K562 (cell line): Measurements from ENCODE around the gene FSTL4. TPM values are rescaled to one million over a fixed set of nuclear protein-coding genes. Genes with fewer than 3 reads are reported as not detected.

Experiments
- ATAC-seq: fragments of 200-7000 bp; cut with Tn5 transposase; 3 replicates; pipeline ENCODE4 v1.9.1; 2020; ENCODE audit warnings: moderate library complexity
- BruUV-seq: library from RNA; stranded (reverse); fragments of 400-500 nt; replicated peaks from 2 replicates; lab custom pipeline; 2021; lab: Mats Ljungman, UMichigan
- CTCF ChIA-PET: fragments of 300-600 bp; formaldehyde crosslinking; extraction: SDS; loops from one replicate; lab custom pipeline; 2021; ENCODE audit warnings: low intra/inter-chr PET ratio; lab: Yijun Ruan, JAX
- POLR2A ChIA-PET: fragments of 300-600, 350-650 bp; sonication (Branson Sonifier 250); formaldehyde crosslinking; extraction: SDS; loops from one replicate; lab custom pipeline; 2021; ENCODE audit warnings: antibody characterized with exemption, inconsistent platforms; lab: Yijun Ruan, JAX
- DNase-seq, 4 experiments: peaks; one replicate each; pipeline versions ENCODE4 v3.0.0 to v3.0.0-alpha.2; 2011 to 2018; ENCODE audit warnings: low spot score in 3 of 4, mixed read lengths in 3 of 4; ENCODE audit errors: extremely low read depth in 1 of 4
- FAIRE-seq: peaks from 2 replicates; lab custom pipeline; 2011; peaks lifted over from hg19 to GRCh38; lab: Jason Lieb, UNC
- H2AFZ ChIP-seq: 2 replicates; pipeline ENCODE4 v1.6.0; 2011; ENCODE audit warnings: low read depth, low read length, control low read depth, inconsistent platforms
- H3K27ac ChIP-seq: fragments of 200-600 bp; 3 replicates; pipeline ENCODE4 v1.8.0; 2011; ENCODE audit warnings: low read depth, mild to moderate bottlenecking, control low read depth, inconsistent platforms, low read length, moderate library complexity, mixed read lengths; ENCODE audit errors: extremely low read depth
- H3K27me3 ChIP-seq, 2 experiments: fragments of 300-600 bp in 1 of 2; 2 replicates in 1 of 2; 3 replicates in 1 of 2; pipeline versions ENCODE4 v1.6.0 to v1.8.0; 2011; ENCODE audit warnings: inconsistent platforms in 2 of 2, low read length in 2 of 2, mild to moderate bottlenecking in 1 of 2, mixed read lengths in 1 of 2, moderate library complexity in 1 of 2; ENCODE audit not compliant: control insufficient read depth in 2 of 2, insufficient read depth in 2 of 2
- H3K36me3 ChIP-seq: fragments of 300-600 bp; 3 replicates; pipeline ENCODE4 v1.8.0; 2011; ENCODE audit warnings: mild to moderate bottlenecking, low read length, inconsistent platforms; ENCODE audit not compliant: control insufficient read depth, insufficient read depth
- H3K4me1 ChIP-seq, 2 experiments: fragments of 200-600 bp in 1 of 2; replicated peaks in 1 of 2; 2 replicates in 1 of 2; 3 replicates in 1 of 2; pipeline versions ENCODE4 v1.5.1 to v1.8.0; 2011; ENCODE audit warnings: inconsistent platforms in 2 of 2, low read length in 2 of 2, mild to moderate bottlenecking in 1 of 2, mixed read lengths in 1 of 2, moderate library complexity in 1 of 2; ENCODE audit not compliant: control insufficient read depth in 2 of 2, insufficient read depth in 2 of 2
- H3K4me2 ChIP-seq: 2 replicates; pipeline ENCODE4 v1.6.1; 2011; ENCODE audit warnings: low read length, control low read depth, inconsistent platforms, mixed read lengths; ENCODE audit not compliant: insufficient read depth
- H3K4me3 ChIP-seq: fragments of 200-600 bp; sonication (generic), shearing (Covaris generic); 2 replicates; pipeline ENCODE4 v1.5.1; 2016; ENCODE audit warnings: control low read depth, inconsistent platforms
- H3K79me2 ChIP-seq: fragments of 200-600 bp; 3 replicates; pipeline ENCODE4 v1.8.0; 2011; ENCODE audit warnings: low read length, inconsistent platforms; ENCODE audit not compliant: control insufficient read depth, insufficient read depth
- H3K9ac ChIP-seq, 2 experiments: 2 replicates each; pipeline versions ENCODE4 v1.6.0 to v1.6.1; 2011; ENCODE audit warnings: low read depth in 2 of 2, low read length in 2 of 2, control low read depth in 1 of 2, inconsistent platforms in 1 of 2, mild to moderate bottlenecking in 1 of 2, mixed read lengths in 1 of 2; ENCODE audit not compliant: insufficient read depth in 1 of 2
- H3K9me1 ChIP-seq: one replicate; pipeline ENCODE4 v1.6.0; 2011; ENCODE audit warnings: inconsistent platforms, mild to moderate bottlenecking, low read length, moderate library complexity; ENCODE audit not compliant: control insufficient read depth, insufficient read depth
- H3K9me3 ChIP-seq: replicated peaks from 2 replicates; pipeline ENCODE4 v1.5.1; 2011; ENCODE audit warnings: low read depth, low read length, inconsistent platforms; ENCODE audit not compliant: control insufficient read depth, insufficient read depth
- H4K20me1 ChIP-seq: replicated peaks from 2 replicates; pipeline ENCODE4 v1.6.1; 2011; ENCODE audit warnings: low read length, inconsistent platforms, mixed read lengths; ENCODE audit not compliant: control insufficient read depth, insufficient read depth
- GABPB1 ChIP-seq: sonication (generic); formaldehyde crosslinking; IDR thresholded peaks from 2 replicates; pipeline ENCODE4 v1.8.0; 2022; ENCODE audit warnings: mild to moderate bottlenecking, missing genetic modification reagents
- GABPB2 ChIP-seq: fragments of 250-450 bp; sonication (Bioruptor Pico); conservative IDR thresholded peaks from 2 replicates; pipeline ENCODE4 v1.5.1; 2021; ENCODE audit warnings: mild to moderate bottlenecking
- KDM2B ChIP-seq: fragments of 250-450 bp; sonication (Bioruptor Pico); IDR thresholded peaks from 2 replicates; pipeline ENCODE4 v1.8.0; 2021; ENCODE audit warnings: mild to moderate bottlenecking, moderate library complexity
- RBFOX2 ChIP-seq: fragments of 200-400 bp; formaldehyde crosslinking; IDR thresholded peaks from 2 replicates; pipeline ENCODE4 v1.6.1; 2017; ENCODE audit warnings: low read depth, mild to moderate bottlenecking, low read length, moderate library complexity
- TEAD4 ChIP-seq, 2 experiments: sonication (generic) in 1 of 2; formaldehyde crosslinking in 1 of 2; IDR thresholded peaks; 2 replicates each; pipeline versions ENCODE4 v1.6.1 to v1.8.0; 2012 to 2022; ENCODE audit warnings: borderline replicate concordance in 1 of 2, inconsistent platforms in 1 of 2, low read length in 1 of 2, mild to moderate bottlenecking in 1 of 2, missing genetic modification reagents in 1 of 2
- WHSC1 ChIP-seq: IDR thresholded peaks from one replicate; pipeline ENCODE4 v1.6.1; 2012; ENCODE audit warnings: low read length, control low read depth, inconsistent platforms
- XRCC4 ChIP-seq: IDR thresholded peaks from one replicate; pipeline ENCODE4 v1.6.1; 2011; ENCODE audit not compliant: insufficient read depth, insufficient read length; ENCODE audit errors: extremely low read depth
- WGBS: fragments of 100-300 bp; shearing (Covaris generic); methylation state at CpG from one replicate; pipeline ENCODE4 v1.1.6; 2016; ENCODE audit warnings: low coverage, mixed read lengths; ENCODE audit not compliant: insufficient coverage; ENCODE audit errors: missing lambda C conversion rate; 5-methylcytosine and 5-hydroxymethylcytosine counted together
- in situ Hi-C: fragments of 300-500 bp; cut with MboI; formaldehyde crosslinking; loops from 4 replicates; pipeline ENCODE4 v1.15.0; 2018; ENCODE audit warnings: inconsistent platforms, mixed read lengths
- intact Hi-C: fragments of 100-400 bp; cut with micrococcal nuclease; formaldehyde crosslinking; loops from 2 replicates; pipeline ENCODE4 v1.14.2; 2022
- polyA plus RNA-seq, 8 experiments: library from polyadenylated mRNA; depleted of rRNA in 4 of 8; stranded (reverse) in 5 of 8; unstranded in 3 of 8; fragments of >200 nt; fragmentation: Nextera tagmentation in 2 of 8; fragmentation: Illumina TruSeq in 1 of 8; extraction: Ambion mirVana in 2 of 8; extraction: Trizol in 1 of 8; gene quantifications; 2 replicates each; pipeline versions ENCODE4 v1.2.1 to v1.2.3, GENCODE V29; 2011 to 2014; ENCODE audit warnings: inconsistent platforms in 1 of 8, missing spikeins in 1 of 8
- total RNA-seq, 7 experiments: library from RNA; depleted of rRNA in 6 of 7; stranded (reverse); fragments of >200 nt in 6 of 7; fragmentation: Illumina TruSeq in 2 of 7; extraction: Trizol in 2 of 7; gene quantifications; 2 replicates each; pipeline versions ENCODE4 v1.2.1 to v1.2.3, GENCODE V29; 2011 to 2021; ENCODE audit warnings: low replicate concordance in 1 of 7
- TF ChIP-seq, protein P1 (sequence below): fragments of 450-650 bp; formaldehyde crosslinking; conservative IDR thresholded peaks from 2 replicates; pipeline ENCODE4 v1.4.0; 2022; ENCODE audit warnings: mild to moderate bottlenecking, missing genetic modification characterization
- TF ChIP-seq, protein P2 (sequence below): sonication (generic); formaldehyde crosslinking; IDR thresholded peaks from 2 replicates; pipeline ENCODE4 v1.8.0; 2023; ENCODE audit warnings: mild to moderate bottlenecking, missing genetic modification reagents
- TF ChIP-seq, protein P3 (sequence below): fragments of 450-650 bp; formaldehyde crosslinking; IDR thresholded peaks from 2 replicates; pipeline ENCODE4 v1.4.0; 2022; ENCODE audit warnings: missing genetic modification characterization
- TF ChIP-seq, protein P4 (sequence below): fragments of 250-450 bp; sonication (Bioruptor Pico); IDR thresholded peaks from 2 replicates; pipeline ENCODE4 v1.6.1; 2021; ENCODE audit warnings: mild to moderate bottlenecking

The FSTL4 gene
- total and polyA plus RNA-seq, 9 of the 15 experiments (the other 6 are each of a cell fraction or from before 2014, with no cell fraction given), result 0.08 to 0.18 (median 0.10) TPM; not detected in 5

DNA sequence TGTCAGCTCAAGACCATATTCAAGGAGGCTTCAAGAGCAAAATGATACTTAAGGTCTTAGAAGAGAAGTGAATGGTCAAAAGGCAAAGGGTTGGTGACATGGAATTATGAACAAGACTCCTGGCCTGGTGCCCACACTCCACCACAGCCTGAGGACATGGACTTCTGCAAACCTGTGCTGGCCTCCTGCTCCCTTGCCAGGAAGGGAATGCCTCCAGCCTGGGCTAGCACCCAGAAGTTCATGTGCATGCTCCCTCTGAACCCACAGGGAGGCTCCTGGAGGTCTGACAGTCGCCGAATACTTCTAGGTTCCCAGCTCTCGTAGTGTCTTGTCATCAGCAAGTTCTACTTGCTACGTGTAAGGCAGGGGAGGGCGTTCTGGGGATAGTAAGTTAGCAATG is 156.7 kb downstream of the FSTL4 start:
- FAIRE-seq (no peak), ATAC-seq (no peak), DNase-seq (no peak)
- Histone ChIP-seq H2AFZ (no peak overlapping the region), H3K9me3 (no peaks in the 10 kb centered on the region), H3K9me1 (no peaks in the 10 kb centered on the region), H4K20me1 (no peaks in the 10 kb centered on the region), H3K27me3 (peaks cover 0 to 29% of the 10 kb centered on the region in 2 experiments; a peak in 2 of 5 replicates), H3K4me3 (no peak overlapping the region), H3K27ac (no peak overlapping the region), H3K4me1 (no peaks in the 10 kb centered on the region), H3K4me2 (no peak overlapping the region), H3K36me3 (no peaks in the 10 kb centered on the region), H3K9ac (no peak overlapping the region), H3K79me2 (no peaks in the 10 kb centered on the region)
- CTCF ChIA-PET, result no interaction called here
- TF ChIP-seq WHSC1 (no peak), TEAD4 (IDR thresholded peaks at IDR 0.05; ENCODE audit: low read length) (no peak), TEAD4 (CRISPR knock-in tag; IDR thresholded peaks at IDR 0.05; ENCODE audit: borderline replicate concordance) (no peak), GABPB1 (CRISPR knock-in tag) (no peak), GABPB2 (CRISPR knock-in tag) (no peak), XRCC4 (no peak), RBFOX2 (no peak), KDM2B (no peak)
- TF ChIP-seq, protein P1, sequence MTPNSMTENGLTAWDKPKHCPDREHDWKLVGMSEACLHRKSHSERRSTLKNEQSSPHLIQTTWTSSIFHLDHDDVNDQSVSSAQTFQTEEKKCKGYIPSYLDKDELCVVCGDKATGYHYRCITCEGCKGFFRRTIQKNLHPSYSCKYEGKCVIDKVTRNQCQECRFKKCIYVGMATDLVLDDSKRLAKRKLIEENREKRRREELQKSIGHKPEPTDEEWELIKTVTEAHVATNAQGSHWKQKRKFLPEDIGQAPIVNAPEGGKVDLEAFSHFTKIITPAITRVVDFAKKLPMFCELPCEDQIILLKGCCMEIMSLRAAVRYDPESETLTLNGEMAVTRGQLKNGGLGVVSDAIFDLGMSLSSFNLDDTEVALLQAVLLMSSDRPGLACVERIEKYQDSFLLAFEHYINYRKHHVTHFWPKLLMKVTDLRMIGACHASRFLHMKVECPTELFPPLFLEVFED (CRISPR knock-in tag), result no peak
- TF ChIP-seq, protein P2, sequence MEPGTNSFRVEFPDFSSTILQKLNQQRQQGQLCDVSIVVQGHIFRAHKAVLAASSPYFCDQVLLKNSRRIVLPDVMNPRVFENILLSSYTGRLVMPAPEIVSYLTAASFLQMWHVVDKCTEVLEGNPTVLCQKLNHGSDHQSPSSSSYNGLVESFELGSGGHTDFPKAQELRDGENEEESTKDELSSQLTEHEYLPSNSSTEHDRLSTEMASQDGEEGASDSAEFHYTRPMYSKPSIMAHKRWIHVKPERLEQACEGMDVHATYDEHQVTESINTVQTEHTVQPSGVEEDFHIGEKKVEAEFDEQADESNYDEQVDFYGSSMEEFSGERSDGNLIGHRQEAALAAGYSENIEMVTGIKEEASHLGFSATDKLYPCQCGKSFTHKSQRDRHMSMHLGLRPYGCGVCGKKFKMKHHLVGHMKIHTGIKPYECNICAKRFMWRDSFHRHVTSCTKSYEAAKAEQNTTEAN (CRISPR knock-in tag), result no peak
- TF ChIP-seq, protein P3, sequence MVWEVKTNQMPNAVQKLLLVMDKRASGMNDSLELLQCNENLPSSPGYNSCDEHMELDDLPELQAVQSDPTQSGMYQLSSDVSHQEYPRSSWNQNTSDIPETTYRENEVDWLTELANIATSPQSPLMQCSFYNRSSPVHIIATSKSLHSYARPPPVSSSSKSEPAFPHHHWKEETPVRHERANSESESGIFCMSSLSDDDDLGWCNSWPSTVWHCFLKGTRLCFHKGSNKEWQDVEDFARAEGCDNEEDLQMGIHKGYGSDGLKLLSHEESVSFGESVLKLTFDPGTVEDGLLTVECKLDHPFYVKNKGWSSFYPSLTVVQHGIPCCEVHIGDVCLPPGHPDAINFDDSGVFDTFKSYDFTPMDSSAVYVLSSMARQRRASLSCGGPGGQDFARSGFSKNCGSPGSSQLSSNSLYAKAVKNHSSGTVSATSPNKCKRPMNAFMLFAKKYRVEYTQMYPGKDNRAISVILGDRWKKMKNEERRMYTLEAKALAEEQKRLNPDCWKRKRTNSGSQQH (CRISPR knock-in tag), result no peak
- TF ChIP-seq, protein P4, sequence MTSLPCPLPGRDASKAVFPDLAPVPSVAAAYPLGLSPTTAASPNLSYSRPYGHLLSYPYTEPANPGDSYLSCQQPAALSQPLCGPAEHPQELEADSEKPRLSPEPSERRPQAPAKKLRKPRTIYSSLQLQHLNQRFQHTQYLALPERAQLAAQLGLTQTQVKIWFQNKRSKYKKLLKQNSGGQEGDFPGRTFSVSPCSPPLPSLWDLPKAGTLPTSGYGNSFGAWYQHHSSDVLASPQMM (CRISPR knock-in tag), result no peak
- in situ Hi-C loops (loop anchor here (25.0 kb wide), 1 partner anchor 343 kb away; no protein-coding TSS in a partner anchor), intact Hi-C loops (no loop called here)
- POLR2A ChIA-PET, result no interaction called here
- no TSS peak for BruUV-seq
- 0% methylated on average over 5 of the region's 5 CpGs for WGBS
